Endodermal cell (in vitro differentiated cells): ENCODE results near the gene IQCM. TPM values are rescaled to one million over a fixed set of nuclear protein-coding genes. Genes with fewer than 3 reads are reported as not detected.

Source experiments
- DNase-seq: peaks from one replicate; pipeline ENCODE4 v3.0.0-alpha.2; 2017
- H3K27ac ChIP-seq: 2 replicates; pipeline ENCODE4 v1.5.1; 2013; ENCODE audit warnings: mild to moderate bottlenecking, low read depth, low read length, moderate library complexity
- H3K27me3 ChIP-seq: 2 replicates; pipeline ENCODE4 v1.6.1; 2013; ENCODE audit warnings: mild to moderate bottlenecking, low read length, moderate library complexity; ENCODE audit not compliant: insufficient read depth, control insufficient read depth, poor library complexity, severe bottlenecking
- H3K36me3 ChIP-seq: 2 replicates; pipeline ENCODE4 v1.7.0; 2013; ENCODE audit warnings: mild to moderate bottlenecking, low read length, moderate library complexity; ENCODE audit not compliant: control insufficient read depth, insufficient read depth
- H3K4me1 ChIP-seq: one replicate; pipeline ENCODE4 v1.7.0; 2013; ENCODE audit warnings: low read length; ENCODE audit not compliant: control insufficient read depth, insufficient read depth
- H3K4me3 ChIP-seq: 2 replicates; pipeline ENCODE4 v1.5.1; 2013; ENCODE audit warnings: mild to moderate bottlenecking, low read length, moderate library complexity
- H3K9ac ChIP-seq: 2 replicates; pipeline ENCODE4 v1.6.1; 2013; ENCODE audit warnings: mild to moderate bottlenecking, low read length, moderate library complexity; ENCODE audit not compliant: poor library complexity, severe bottlenecking; ENCODE audit errors: extremely low read depth
- H3K9me3 ChIP-seq: 2 replicates; pipeline ENCODE4 v1.6.1; 2013; ENCODE audit warnings: mild to moderate bottlenecking, low read length, moderate library complexity; ENCODE audit not compliant: control insufficient read depth
- H3K27ac Mint-ChIP-seq: 2 replicates; pipeline ENCODE4 v1.8.0; 2020; ENCODE audit warnings: mixed read lengths
- H3K27me3 Mint-ChIP-seq: 2 replicates; pipeline ENCODE4 v1.8.0; 2021; ENCODE audit warnings: mild to moderate bottlenecking, mixed read lengths; ENCODE audit not compliant: insufficient read depth
- H3K36me3 Mint-ChIP-seq: 2 replicates; pipeline ENCODE4 v1.8.0; 2020; ENCODE audit warnings: low read depth, mixed read lengths
- H3K4me1 Mint-ChIP-seq: 2 replicates; pipeline ENCODE4 v1.8.0; 2020; ENCODE audit warnings: mixed read lengths
- H3K4me3 Mint-ChIP-seq: 2 replicates; pipeline ENCODE4 v1.8.0; 2020; ENCODE audit warnings: mild to moderate bottlenecking, moderate library complexity, mixed read lengths
- H3K9me3 Mint-ChIP-seq: 2 replicates; pipeline ENCODE4 v1.8.0; 2020; ENCODE audit warnings: mild to moderate bottlenecking, mixed read lengths
- CTCF ChIP-seq: fragments of 200-600 bp; sonication (generic); conservative IDR thresholded peaks from 2 replicates; pipeline ENCODE4 v1.5.0; 2021; ENCODE audit warnings: antibody characterized with exemption, mild to moderate bottlenecking
- total RNA-seq, 2 donors: library from RNA; stranded (reverse); fragmentation: NEBNext Ultra II Directional in 1 of 2; extraction: Animal tissue kit (Norgen Biotek cat#: 25700) in 1 of 2; gene quantifications; 2 replicates in 1 of 2; 3 replicates in 1 of 2; pipeline ENCODE4 v1.2.1, GENCODE V29; 2021

Gene IQCM
- total RNA-seq, 2 donors from 2014 or later = not detected

DNA sequence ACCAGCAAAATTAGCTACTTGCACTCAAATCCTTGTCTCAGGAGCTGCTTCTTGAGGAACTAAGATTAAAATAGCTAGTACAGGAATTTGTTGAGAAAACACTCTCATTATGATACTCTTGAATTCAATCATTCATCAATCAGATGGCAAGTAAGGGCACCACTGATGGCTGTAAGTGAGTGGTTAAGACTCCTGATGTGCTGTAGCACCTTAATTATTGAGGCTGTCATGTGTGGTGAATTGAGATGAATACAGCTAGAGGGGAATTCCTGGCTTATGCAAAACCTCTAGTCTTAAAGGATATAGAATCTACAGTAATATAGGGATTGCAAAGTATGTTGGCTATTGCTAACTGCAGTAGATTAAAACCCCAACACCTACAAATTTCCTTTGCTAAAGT is 509.1 kb downstream of the IQCM start:
- H3K9me3 ChIP-seq = no peaks in the 10 kb centered on the region
- no peaks in the 10 kb centered on the region for H3K27me3 ChIP-seq
- Mint-ChIP-seq H3K36me3 (no peaks in the 10 kb centered on the region), H3K4me1 (no peaks in the 10 kb centered on the region), H3K27ac (no peak overlapping the region), H3K9me3 (no peaks in the 10 kb centered on the region), H3K27me3 (no peaks in the 10 kb centered on the region), H3K4me3 (no peak overlapping the region)
- DNase-seq = no peak
- no peak overlapping the region for H3K9ac ChIP-seq
- H3K27ac ChIP-seq = no peak overlapping the region
- H3K4me1 ChIP-seq = no peaks in the 10 kb centered on the region
- H3K36me3 ChIP-seq = no peaks in the 10 kb centered on the region
- no peak overlapping the region for H3K4me3 ChIP-seq
- TF ChIP-seq CTCF = no peak
